IPS-18c (cell line): ENCODE results near the gene PTPRD.

Source experiments
- H3K4me3 ChIP-seq: 2 replicates; pipeline ENCODE4 v1.7.0; 2013; ENCODE audit warnings: low read depth, mild to moderate bottlenecking, low read length, moderate library complexity; ENCODE audit not compliant: insufficient read depth
- H3K9me3 ChIP-seq: one replicate; pipeline ENCODE4 v1.6.1; 2013; ENCODE audit warnings: mild to moderate bottlenecking, low read length, moderate library complexity; ENCODE audit not compliant: control insufficient read depth, insufficient read depth

Gene PTPRD

DNA sequence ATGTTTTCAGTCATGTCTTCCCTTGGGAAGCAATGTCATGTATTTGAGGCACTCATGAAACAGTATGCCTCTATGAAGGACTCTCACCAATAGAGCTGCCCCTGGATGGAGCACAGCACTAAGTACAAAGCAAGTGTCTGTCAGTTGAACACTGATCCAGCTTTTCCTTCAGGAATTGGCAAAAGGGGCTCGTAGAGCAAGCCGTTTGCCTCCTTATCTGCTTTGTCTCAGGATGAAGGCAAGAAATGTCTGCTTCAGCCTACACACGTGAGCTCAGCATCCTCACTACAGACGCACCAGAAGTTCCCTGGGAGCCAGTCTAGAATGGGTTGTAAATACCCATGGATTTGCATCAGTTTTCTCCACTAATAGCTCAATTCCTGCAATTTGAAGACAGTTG, 2070.3 kb downstream of the PTPRD start:
- Histone ChIP-seq H3K4me3 (no peak overlapping the region), H3K9me3 (no peaks in the 10 kb centered on the region)

DNA sequence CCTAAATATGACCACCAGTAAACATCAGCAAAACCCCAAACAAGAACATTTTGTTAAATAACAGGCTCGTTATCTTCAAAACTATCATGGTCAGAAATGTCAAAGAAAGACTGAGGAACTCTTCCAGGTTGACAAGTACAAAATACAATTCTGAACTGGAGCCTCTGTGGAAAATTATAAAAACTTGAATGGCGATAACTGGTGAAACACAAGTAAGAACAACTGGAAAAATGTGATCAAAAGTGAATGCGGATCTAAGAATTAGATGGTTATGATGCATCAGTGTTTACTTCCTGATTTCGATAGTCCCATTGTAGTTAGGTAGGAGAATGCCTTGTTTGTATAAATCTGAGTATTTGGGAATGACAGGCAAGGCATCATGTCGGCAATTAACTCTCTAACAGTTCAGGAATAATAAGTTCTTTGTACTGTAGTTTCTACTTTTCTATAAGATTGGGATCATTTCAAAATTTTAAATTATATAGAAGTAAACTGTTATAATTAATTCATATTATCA, 2073.1 kb downstream of the PTPRD start:
- H3K4me3 ChIP-seq: no peak overlapping the region
- no peaks in the 10 kb centered on the region for H3K9me3 ChIP-seq

DNA sequence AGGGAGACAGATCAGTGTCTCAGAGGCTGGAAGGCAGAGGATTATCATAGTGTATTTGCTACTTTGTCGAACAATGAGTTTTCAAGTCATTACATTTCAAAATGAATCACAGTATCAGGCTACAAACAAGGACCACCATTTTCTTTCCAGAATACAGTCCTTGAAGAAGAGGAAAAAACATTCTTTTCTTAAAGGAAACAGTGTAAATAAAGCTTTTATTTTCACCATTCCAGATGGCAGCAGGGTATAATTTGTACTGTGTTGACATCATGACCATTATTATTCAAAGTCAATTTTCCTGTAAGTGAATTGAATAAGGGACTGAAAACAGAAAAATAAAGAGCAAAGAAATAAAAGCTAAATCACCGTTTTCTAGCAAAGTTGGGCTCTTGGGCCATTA, 2076.0 kb downstream of the PTPRD start:
- H3K4me3 ChIP-seq: no peak overlapping the region
- H3K9me3 ChIP-seq: no peaks in the 10 kb centered on the region

DNA sequence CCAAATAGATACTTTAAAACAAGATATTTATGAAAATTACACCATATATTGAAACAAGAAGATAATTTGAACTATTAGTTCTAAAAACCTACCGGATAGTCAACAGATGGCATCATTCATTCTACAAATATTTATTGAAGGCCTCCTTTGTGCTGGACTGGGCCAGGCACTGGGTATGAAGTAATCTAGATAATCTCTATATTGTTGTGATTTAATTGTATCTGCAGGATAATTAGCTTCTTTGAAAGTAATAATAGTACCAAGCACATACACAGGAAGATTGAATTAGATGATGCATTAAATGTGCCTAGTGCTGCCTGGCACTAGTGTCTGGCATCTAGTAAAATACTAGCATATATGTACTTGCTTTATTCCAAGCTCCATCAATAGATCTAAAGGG, 2078.0 kb downstream of the PTPRD start:
- Histone ChIP-seq H3K4me3 (no peak overlapping the region), H3K9me3 (no peaks in the 10 kb centered on the region)

DNA sequence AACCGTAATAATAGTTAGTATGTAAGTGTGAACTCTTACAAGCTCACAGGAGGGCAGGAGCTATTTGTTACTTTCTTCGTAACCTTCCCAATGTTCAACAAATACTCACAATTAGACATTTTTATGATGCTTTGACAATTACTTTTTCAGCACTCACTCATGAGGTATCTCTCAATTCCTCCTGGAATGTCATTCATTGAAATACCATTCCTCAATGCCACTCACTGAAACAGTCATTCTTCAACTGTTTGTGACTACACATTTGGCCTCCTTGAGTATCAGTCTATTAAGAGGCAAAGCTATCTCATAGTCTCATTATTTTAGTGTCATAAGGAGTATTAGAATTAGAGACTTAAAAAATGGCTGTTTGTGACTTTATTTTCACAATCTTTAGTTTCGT, 2079.1 kb downstream of the PTPRD start:
- no peaks in the 10 kb centered on the region for H3K9me3 ChIP-seq
- H3K4me3 ChIP-seq: no peak overlapping the region

DNA sequence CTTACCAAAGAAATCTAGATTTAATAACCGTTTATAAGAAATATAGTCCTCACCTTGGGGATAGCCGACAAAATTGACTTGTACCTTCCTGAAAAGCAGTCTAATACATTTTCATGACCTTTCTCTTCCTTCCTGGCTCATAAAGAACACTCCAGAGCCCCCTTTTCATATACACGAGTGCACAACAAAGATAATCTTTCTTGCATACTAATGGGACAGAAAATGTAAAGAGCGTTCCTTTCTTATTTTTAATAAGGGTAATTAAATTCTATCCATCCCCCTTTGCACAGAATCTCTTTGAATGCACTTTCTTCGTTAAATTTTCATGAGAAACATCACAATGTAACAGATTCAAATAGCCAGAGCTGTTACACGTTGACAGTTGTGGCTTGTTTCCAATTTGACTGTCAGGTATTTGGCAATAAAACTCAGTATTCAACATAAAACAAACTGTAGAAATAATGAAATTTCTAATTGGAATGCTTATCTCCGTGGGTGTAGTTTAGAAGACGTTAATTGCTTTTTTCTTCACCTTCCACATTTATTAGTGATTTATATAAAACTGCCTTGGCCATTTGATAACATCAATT, 2080.9 kb downstream of the PTPRD start:
- no peak overlapping the region for H3K4me3 ChIP-seq
- no peaks in the 10 kb centered on the region for H3K9me3 ChIP-seq

DNA sequence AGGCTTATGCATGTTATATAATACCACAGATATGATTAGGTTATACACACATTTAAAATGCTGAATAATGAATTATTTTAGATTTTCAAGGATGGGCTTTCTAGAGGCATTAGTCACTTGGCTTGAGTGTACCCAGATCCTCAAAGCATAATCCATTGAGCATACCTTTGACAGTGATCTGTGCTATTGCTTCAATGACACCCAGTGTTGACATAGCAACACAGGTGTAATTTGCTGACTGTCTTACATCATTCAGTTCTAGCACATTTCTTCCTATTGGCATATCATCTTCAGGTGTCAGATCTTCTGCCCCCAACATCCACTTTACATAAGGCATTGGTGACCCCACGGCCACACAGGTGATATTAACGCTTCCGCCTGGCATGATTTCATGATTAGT, 2091.7 kb downstream of the PTPRD start:
- no peak overlapping the region for H3K4me3 ChIP-seq

DNA sequence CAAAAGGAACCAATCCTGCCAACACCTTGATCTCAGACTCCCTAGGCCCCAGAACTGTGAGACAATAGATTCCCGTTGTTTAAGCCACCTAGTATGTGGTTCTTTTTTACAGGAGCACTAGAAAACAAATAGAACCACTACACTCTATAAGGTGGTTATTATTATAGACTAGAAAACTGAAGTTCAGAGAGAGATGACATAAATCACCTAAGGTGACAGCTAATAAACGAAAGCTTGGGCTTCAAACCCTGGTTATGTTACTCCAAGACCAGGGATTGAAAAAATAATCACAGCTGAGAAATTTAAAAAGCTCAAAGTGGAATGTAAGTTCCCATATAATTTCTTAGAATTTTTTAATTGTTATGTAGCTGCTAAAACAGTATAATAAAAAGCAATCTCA, 2097.1 kb downstream of the PTPRD start:
- no peaks in the 10 kb centered on the region for H3K9me3 ChIP-seq
- H3K4me3 ChIP-seq: no peak overlapping the region

More for the DNA sequence above, 2091.7 kb downstream of the PTPRD start:
- H3K9me3 ChIP-seq: no peaks in the 10 kb centered on the region

DNA sequence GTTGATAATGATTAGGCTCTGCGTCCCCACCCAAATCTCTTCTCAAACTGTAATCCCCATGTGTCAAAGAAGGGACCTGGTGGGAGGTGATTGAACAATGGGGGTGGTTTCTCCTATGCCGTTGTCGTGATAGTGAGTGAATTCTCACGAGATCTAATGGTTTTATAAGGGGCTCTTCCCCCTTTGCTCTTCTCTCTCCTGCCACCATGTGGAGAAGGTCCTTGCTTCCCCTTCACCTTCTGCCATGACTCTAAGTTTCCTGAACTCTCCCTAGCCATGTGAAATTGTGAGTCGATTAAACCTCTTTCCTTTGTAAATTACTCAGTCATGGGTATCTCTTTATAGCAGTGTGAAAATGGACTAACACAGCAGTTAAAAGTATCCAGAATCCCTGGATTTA, 2098.0 kb downstream of the PTPRD start:
- H3K4me3 ChIP-seq: no peak overlapping the region

DNA sequence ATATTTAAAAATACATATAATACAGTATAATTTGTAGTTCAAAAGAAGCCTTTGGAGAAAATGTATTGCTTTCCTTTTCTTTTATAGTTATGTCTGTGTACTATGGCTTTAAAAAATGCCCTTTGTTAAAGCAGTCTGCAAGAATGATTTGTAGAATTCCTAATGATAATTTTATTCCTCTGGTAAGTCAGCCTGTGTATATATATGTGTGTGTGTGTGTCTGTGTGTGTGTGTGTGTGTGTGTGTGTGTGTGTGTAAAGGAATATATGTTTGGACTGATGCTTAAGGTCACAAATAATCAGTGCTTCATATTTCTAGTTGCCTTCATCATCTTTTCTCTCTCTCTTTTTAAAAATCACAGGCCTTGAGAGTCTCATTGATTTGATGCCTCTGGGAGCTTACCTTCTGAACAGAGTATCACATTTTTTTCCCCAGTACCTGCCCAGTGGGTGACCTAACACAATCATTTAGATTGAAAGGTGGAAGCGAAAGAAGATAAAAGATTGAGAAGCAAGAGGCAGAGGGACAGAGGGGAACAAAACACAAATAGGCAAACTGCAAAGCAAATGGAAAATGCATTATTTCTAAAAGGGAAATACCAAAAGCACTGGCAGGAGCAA, 2104.0 kb downstream of the PTPRD start:
- H3K4me3 ChIP-seq: no peak overlapping the region
- no peaks in the 10 kb centered on the region for H3K9me3 ChIP-seq

More for the DNA sequence above, 2098.0 kb downstream of the PTPRD start:
- H3K9me3 ChIP-seq: no peaks in the 10 kb centered on the region

DNA sequence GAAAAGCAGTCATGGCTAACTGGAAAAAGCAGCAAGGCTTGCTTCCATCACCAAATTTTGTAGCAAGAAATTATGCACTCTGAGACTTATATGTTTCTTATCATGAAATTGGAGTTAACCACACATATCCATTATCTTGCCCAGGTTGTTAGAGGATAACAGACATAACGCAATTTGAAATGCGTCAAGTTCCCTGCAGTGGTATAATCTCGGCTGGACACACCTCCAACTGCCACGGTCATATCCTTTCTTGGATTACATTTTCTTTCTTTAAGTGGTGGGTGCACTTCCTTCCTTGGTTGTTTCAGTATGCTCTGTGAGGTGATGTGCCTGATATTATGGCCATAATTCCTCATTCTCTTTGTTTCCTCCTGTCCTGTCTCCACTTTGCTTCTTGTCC, 2118.2 kb downstream of the PTPRD start:
- Histone ChIP-seq H3K4me3 (no peak overlapping the region), H3K9me3 (no peaks in the 10 kb centered on the region)

DNA sequence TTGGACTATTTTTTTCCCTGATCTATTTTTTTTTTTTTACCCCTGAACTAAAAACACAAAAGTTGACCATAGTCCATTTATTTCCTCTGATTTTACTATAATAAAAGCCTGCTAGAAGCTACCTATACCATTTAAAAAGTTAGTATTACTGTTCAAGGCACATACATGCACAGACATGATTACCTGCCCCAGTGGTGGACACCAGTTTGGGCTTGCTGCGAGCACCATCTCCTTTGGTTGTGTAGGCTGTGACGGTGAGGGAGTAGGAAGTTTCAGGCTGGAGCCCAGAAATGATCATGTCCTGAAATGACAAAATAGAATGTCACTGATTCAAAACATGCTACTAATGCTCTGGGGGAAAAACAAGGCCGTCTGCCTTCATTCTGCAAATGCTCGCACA, 2120.1 kb downstream of the PTPRD start:
- H3K4me3 ChIP-seq: no peak overlapping the region
- no peaks in the 10 kb centered on the region for H3K9me3 ChIP-seq

DNA sequence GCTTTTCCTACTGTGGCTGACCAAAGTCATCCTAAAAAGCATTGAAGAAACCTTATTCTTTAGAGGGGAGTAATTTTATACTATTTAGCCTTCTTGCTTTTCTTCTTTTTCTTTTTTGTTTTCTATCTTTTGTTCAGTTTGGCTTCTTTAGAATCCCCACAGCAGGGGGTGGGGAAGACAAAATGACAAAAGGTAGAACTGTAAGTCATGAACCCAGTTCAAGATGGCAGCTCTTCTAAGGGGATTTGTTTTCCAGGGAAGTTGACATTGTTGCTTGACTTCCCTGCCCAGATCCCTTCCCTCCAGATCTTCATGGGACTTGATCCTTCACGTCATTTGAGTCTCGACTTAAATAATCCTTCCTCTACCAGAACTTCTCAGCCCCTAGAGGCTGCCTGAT, 2120.8 kb downstream of the PTPRD start:
- no peaks in the 10 kb centered on the region for H3K9me3 ChIP-seq

DNA sequence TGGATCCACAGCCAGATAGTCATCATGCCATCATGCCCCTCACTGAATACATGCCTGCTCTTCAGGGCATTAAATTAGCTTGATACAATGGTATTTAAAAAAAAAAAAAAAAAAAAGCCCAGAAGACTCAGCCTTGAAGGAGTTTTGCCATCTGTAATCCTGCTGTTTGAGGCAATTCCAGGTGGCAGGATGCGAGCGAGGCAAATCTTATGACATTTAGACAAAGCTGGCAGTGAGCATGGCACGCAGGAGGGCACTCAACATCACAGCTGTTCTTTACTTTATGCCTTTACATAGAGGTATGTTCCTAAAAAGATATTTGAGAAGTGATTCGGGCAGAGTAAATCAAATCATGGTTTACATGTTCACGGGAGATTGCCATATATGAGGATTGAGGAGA, 2121.2 kb downstream of the PTPRD start:
- Histone ChIP-seq H3K4me3 (no peak overlapping the region), H3K9me3 (no peaks in the 10 kb centered on the region)

More for the DNA sequence above, 2120.8 kb downstream of the PTPRD start:
- no peak overlapping the region for H3K4me3 ChIP-seq

DNA sequence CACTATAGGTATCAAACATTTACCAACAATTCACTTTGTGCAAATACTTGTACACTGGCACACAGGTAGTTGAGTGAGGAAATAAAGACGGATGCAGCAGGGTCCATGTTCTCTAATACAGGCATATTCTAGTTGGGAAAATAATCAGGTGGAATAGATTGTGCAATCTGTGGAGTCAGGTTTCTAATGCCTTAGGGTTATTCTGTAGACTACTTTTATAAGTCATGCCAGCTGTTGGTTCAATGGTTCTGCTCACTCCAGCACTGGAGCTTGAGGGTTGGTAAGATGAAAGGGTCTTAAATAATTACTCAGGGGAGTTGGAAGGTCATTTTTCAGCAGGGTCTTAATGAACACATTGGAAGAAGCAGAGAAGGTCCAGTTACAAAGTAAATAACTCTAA, 2123.0 kb downstream of the PTPRD start:
- Histone ChIP-seq H3K4me3 (no peak overlapping the region), H3K9me3 (no peaks in the 10 kb centered on the region)

DNA sequence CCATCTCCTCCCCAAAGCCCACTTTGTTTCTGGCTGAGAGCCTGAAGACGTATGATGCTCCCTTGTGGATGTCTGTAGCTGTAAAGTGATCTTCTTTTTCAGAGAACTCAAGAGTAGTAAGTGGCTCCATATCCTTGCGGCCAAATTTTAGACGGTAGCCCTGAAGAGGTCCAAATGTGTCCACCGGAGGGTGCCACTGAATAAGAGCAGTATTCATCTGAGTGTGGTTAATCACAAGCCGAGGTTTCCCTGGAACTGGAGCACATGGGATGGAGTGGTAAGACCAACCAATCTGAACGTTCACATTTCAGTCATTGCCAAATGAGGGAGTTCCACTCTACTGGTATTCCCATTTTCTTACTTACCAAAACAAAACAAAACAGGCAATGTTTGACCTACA, 2126.7 kb downstream of the PTPRD start:
- no peak overlapping the region for H3K4me3 ChIP-seq
- H3K9me3 ChIP-seq: no peaks in the 10 kb centered on the region

DNA sequence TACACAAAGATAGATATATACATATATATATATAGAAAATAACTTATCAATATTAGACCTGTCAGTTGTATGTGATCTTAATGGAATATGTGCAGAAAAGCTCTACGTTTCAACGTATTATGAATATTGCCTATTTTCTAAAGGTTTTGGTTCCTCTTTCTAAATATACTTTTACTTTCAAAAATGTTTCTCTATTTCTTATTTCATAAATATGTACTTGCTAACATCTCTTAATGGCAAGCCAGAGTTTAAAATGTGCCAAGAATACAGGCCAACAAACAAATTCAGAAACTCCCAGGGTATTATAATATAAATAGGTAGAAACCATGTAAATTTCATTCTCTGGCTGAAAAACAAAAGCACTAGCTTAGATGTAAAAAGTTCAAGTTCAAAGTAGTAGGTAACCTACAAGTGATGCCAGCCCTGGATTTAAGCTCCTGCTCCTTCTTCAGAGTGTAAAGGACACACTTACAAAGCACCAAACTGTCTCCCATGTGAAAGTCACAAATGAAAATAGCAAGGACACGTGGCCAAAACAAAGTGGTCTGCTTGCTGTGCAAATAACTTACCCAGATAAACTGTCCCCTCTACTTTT, 2128.1 kb downstream of the PTPRD start:
- no peak overlapping the region for H3K4me3 ChIP-seq
- no peaks in the 10 kb centered on the region for H3K9me3 ChIP-seq

DNA sequence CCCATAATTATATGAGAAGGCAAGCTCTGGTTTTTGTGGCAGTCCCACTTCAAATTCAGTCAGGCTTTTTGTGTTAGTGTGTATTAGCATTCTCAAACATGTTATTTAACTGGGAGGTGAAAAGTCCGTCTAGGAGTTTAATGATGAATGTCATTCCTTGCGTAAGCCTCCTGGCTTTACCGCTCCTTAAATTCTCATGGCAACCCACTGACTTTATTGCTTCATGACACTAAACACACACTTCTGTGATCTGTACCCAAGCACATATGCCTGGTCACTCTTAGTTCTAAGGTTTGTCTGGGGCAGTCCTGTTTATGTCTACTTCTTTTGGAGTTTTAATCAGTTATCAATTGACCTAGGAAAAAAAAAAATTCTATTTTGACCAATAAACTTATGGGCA, 2135.4 kb downstream of the PTPRD start:
- H3K4me3 ChIP-seq: no peak overlapping the region

More for the DNA sequence above, 2135.4 kb downstream of the PTPRD start:
- no peaks in the 10 kb centered on the region for H3K9me3 ChIP-seq
